GM18508 (cell line): ENCODE measurements around the gene COPZ1.

Experiments used
- ATAC-seq: cut with Tn5 transposase; IDR thresholded peaks from one replicate; pipeline ENCODE4 v1.9.1; 2021; ENCODE audit warnings: moderate number of reproducible peaks; ENCODE audit not compliant: insufficient read depth, unreplicated experiment

Gene COPZ1

GRCh38 chr12:54374562-54375258 is 49.8 kb downstream of the COPZ1 start:
- no peak for ATAC-seq

- ATAC-seq: no peak
Measured at GRCh38 chr12:54375259-54375579, 50.3 kb downstream of the COPZ1 start.

GRCh38 chr12:54376596-54376995 is 51.7 kb downstream of the COPZ1 start:
- ATAC-seq: no peak

GRCh38 chr12:54377007-54377406 is 52.1 kb downstream of the COPZ1 start:
- no peak for ATAC-seq

GRCh38 chr12:54377797-54378515 is 53.0 kb downstream of the COPZ1 start:
- ATAC-seq: no peak

- no peak for ATAC-seq
Measured at GRCh38 chr12:54378796-54379397, 54.0 kb downstream of the COPZ1 start.

GRCh38 chr12:54379398-54380201 is 54.7 kb downstream of the COPZ1 start:
- no peak for ATAC-seq

GRCh38 chr12:54381136-54381535 is 56.2 kb downstream of the COPZ1 start:
- no peak for ATAC-seq

GRCh38 chr12:54383041-54383609 is 58.2 kb downstream of the COPZ1 start:
- no peak for ATAC-seq

GRCh38 chr12:54384591-54385041 is 59.7 kb downstream of the COPZ1 start, which contains the start of gene ZNF385A:
Gene ZNF385A (minus strand): TSS chr12:54384733. CDS start chr12:54384514, 219 bp downstream.
- ATAC-seq: no peak

- ATAC-seq: no peak
Measured at GRCh38 chr12:54385251-54385914, 60.5 kb downstream of the COPZ1 start.

- ATAC-seq: no peak
Measured at GRCh38 chr12:54386403-54387113, 61.6 kb downstream of the COPZ1 start.

GRCh38 chr12:54387114-54387467 is 62.2 kb downstream of the COPZ1 start:
- ATAC-seq: no peak

GRCh38 chr12:54388237-54389133 is 63.6 kb downstream of the COPZ1 start:
- no peak for ATAC-seq

- no peak for ATAC-seq
Measured at GRCh38 chr12:54389134-54389508, 64.2 kb downstream of the COPZ1 start.

GRCh38 chr12:54389607-54390175 is 64.8 kb downstream of the COPZ1 start:
- ATAC-seq: no peak

GRCh38 chr12:54390176-54390667 is 65.3 kb downstream of the COPZ1 start:
- ATAC-seq: no peak
